ENCODE measurements around the gene SLC16A6. TPM values are rescaled to one million over a fixed set of nuclear protein-coding genes. Genes with fewer than 3 reads are reported as not detected.
"Not testable (repeated sequence)": the region's sequence is repeated elsewhere in the genome, so short reads cannot be mapped to it uniquely, and the experiment has no call there.

SLC16A6 gene
- total and polyA plus RNA-seq, 12 donors: 0.47 to 83.0 (median 2.5) TPM

DNA sequence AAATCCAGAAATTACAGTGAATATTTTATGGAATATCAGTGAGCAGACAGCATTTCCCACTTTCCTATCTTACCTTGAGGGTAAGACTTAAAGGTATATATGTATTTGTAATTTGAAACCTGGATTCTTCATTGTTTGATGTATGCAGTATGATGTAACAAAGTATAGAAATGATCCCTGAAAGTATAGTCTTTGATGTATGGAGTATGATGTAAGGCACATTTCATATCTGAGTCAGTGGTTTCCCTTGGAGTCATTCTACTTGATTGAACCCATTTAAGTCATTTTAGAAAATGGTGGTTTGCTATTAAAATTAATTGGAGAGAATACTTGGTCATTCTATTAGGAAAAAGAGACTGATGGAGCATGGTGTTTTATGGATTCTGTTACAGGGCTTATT is 33.0 kb downstream of the SLC16A6 start:
- no peak for DNase-seq
- peaks cover 0 to 12% of the 10 kb centered on the region in 2 donors for H3K4me1 ChIP-seq (replicated peaks in 1 of 2)
- H3K27ac ChIP-seq: no peak overlapping the region
- H3K4me3 ChIP-seq: no peak overlapping the region
- no peaks in the 10 kb centered on the region for H3K27me3 ChIP-seq
- peaks cover 0 to 23% of the 10 kb centered on the region in 2 donors for H3K36me3 ChIP-seq (replicated peaks in 1 of 2)
- TF ChIP-seq POLR2A (IDR thresholded peaks at IDR 0.05) (no peak), CTCF (IDR thresholded peaks at IDR 0.05) (no peak)
- no peaks in the 10 kb centered on the region for H3K9me3 ChIP-seq (replicated peaks in 1 of 3)
- intact Hi-C loops (cut with DNase I): no loop called here

GRCh38 chr17:68256701-68257100 is 34.2 kb downstream of the SLC16A6 start:
- H3K27me3 ChIP-seq; H3K4me3 ChIP-seq; intact Hi-C loops (cut with DNase I); H3K9me3 ChIP-seq (replicated peaks in 1 of 3): not testable (repeated sequence)
- Histone ChIP-seq H3K27ac (peak overlapping the region in 1 of 5 donors; percentile 64), H3K36me3 (replicated peaks in 1 of 2) (peaks cover 0 to 29% of the 10 kb centered on the region in 2 donors), H3K4me1 (replicated peaks in 1 of 2) (peaks cover 0 to 12% of the 10 kb centered on the region in 2 donors)
- peak in 3 of 7 donors; percentile 42 to 72 (median 47) for DNase-seq
- 58 to 68% (median 64%) methylated on average over 5 of the region's 5 CpGs for WGBS, 4 donors

GRCh38 chr17:68255731-68256538 is 35.0 kb downstream of the SLC16A6 start:
- WGBS, 4 donors: 73 to 85% (median 75%) methylated on average over 5 of the region's 5 CpGs
- Histone ChIP-seq H3K27ac (peak overlapping the region in 1 of 5 donors; percentile 64), H3K4me3 (no peak overlapping the region), H3K4me1 (replicated peaks in 1 of 2) (peaks cover 0 to 12% of the 10 kb centered on the region in 2 donors), H3K36me3 (replicated peaks in 1 of 2) (peaks cover 0 to 37% of the 10 kb centered on the region in 2 donors), H3K27me3 (no peaks in the 10 kb centered on the region), H3K9me3 (replicated peaks in 1 of 3) (no peaks in the 10 kb centered on the region)
- intact Hi-C loops (cut with DNase I): no loop called here
- no peak for TF ChIP-seq POLR2A (IDR thresholded peaks at IDR 0.05)
- TF ChIP-seq CTCF (IDR thresholded peaks at IDR 0.05): no peak
- no peak for DNase-seq

GRCh38 chr17:68255151-68255550 is 35.8 kb downstream of the SLC16A6 start:
- no peak for DNase-seq
- 83 to 90% (median 85%) methylated on average over 4 of the region's 4 CpGs for WGBS, 4 donors
- Histone ChIP-seq H3K4me3 (no peak overlapping the region), H3K4me1 (replicated peaks in 1 of 2) (peaks cover 0 to 12% of the 10 kb centered on the region in 2 donors), H3K27me3 (no peaks in the 10 kb centered on the region), H3K36me3 (replicated peaks in 1 of 2) (peaks cover 0 to 41% of the 10 kb centered on the region in 2 donors), H3K9me3 (replicated peaks in 1 of 3) (no peaks in the 10 kb centered on the region), H3K27ac (no peak overlapping the region)
- intact Hi-C loops (cut with DNase I): no loop called here
- TF ChIP-seq POLR2A (IDR thresholded peaks at IDR 0.05): no peak
- TF ChIP-seq CTCF (IDR thresholded peaks at IDR 0.05): no peak

- Histone ChIP-seq H3K4me1 (replicated peaks in 1 of 2) (peaks cover 8 to 10% of the 10 kb centered on the region in 2 donors), H3K36me3 (replicated peaks in 1 of 2) (peaks cover 0 to 41% of the 10 kb centered on the region in 2 donors)
- DNase-seq; intact Hi-C loops (cut with DNase I); H3K27me3 ChIP-seq; H3K9me3 ChIP-seq (replicated peaks in 1 of 3); H3K4me3 ChIP-seq; H3K27ac ChIP-seq: not testable (repeated sequence)
- 76 to 88% (median 83%) methylated on average over 6 to 7 of the region's 7 CpGs for WGBS, 4 donors
Measured at GRCh38 chr17:68253426-68253825, 37.5 kb downstream of the SLC16A6 start.

Data from adrenal gland (tissue), 12 donors.